Raji (cell line): ENCODE data around the gene NRDE2.

Experiments used
- POLR2A ChIP-seq: IDR thresholded peaks from 2 replicates; pipeline ENCODE4 v1.6.1; 2011; ENCODE audit warnings: low read depth, low read length, control low read depth; ENCODE audit not compliant: insufficient read depth

Gene NRDE2

DNA sequence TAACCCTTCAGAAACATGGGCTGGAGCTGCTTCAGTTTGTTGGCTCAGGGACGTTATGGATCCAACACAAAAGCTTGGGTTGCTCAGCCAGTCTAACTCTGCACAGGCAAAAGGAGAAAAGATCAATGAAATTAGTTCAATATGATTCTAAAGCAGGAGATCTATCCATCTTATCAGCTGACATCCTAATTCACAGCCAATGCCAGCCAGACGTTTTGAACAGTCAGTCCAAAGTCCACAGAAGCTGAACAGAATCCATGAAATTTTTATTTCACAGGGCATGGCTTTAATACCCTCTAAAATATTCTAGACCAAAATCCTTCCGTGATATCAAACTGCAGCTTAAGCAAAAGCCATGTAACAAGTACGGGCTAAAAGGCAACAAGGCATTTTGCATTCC lies 13.7 kb downstream of the NRDE2 start:
- TF ChIP-seq POLR2A: no peak

DNA sequence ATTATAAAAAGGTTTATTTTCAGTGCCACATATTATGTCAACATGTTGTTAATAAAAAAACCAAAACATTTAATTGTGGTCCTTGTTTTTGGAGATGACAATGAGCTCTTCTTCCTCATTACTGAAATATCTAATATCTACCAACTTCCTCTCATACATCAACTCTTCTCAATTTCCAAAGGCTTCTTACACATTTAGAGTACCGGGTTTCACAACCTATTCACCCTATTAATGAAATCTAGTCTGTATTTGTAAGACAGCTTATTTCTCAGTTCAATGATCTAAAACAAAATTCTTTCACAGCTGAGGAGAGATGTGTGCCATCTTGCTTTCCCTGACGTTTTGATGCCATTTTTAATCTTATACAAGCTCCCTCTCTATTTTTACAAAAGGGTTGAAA lies 14.5 kb downstream of the NRDE2 start:
- no peak for TF ChIP-seq POLR2A

DNA sequence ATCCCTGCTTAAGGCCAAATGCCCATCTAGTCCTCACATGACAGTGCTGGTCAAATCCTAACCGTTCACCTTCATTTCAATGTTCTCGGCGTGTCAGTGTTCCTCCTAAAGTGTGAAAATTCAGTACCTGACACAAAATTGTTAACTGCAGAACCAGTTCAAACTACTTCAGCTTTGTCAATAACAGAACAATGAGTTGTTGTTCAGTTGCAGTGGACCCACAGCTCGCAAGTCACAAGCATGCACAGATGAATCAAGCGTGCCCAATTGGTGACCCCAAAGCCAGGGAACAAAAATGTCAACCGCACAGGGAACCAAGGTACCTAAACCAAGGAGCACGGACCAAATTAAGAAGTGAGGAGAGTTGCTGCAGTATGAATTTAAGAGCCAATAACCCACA lies 23.2 kb downstream of the NRDE2 start:
- no peak for TF ChIP-seq POLR2A

DNA sequence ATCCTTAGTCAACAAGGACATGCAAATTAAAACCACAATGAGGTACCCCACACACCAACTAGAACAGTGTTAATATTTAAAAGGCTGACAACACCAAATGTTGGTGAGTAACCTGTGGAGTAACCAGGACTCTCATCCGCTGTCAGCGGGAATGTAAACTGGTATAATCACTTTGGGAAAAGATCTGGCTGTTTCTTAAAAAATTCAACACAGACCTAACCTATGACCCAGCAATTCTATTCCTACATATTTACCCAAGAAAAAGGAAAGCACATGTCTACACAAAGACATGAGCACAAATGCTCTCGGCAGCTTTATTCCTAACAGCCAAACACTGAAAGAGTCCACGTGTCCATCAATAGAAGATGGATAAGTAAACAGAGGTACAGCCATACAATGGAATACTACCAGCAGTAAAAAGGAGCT lies 26.6 kb downstream of the NRDE2 start:
- no peak for TF ChIP-seq POLR2A

DNA sequence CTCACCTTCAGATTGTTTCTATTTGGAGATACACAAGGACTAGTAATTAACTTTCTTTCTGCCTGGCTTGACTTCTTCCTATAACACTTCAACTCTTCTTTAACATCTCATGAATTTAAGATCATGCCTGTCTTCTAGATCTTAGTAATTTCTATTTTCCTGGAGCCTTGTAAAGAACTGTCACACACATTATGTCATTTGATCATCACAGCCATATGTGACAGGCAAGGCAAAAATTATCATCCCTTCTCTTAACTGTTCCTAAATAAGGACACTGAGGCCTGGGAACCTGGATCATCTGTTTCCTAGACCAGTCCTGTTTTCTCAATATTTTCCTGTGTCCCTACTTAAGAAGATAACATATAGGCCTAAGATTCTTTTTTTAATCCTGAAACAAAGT lies 27.2 kb downstream of the NRDE2 start:
- TF ChIP-seq POLR2A: no peak

DNA sequence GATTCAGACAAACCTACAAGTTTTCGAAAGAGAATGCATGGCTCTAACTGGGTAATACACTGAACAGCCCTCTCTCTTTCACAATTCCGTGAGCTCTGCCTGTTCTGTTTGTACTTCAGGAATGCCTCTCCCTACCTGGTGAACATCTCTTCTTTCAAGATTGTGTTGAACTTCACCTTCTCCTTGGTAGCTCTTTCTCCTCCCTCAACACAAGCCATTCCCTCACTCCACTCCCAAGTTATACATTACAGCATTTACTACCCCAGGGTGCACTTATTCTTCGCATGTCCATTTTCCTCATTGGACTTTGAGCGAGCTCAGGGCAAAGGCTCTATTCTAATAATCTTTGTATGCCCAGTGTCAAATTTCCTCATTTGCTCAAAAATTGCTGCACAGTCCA lies 28.3 kb downstream of the NRDE2 start:
- TF ChIP-seq POLR2A: no peak

DNA sequence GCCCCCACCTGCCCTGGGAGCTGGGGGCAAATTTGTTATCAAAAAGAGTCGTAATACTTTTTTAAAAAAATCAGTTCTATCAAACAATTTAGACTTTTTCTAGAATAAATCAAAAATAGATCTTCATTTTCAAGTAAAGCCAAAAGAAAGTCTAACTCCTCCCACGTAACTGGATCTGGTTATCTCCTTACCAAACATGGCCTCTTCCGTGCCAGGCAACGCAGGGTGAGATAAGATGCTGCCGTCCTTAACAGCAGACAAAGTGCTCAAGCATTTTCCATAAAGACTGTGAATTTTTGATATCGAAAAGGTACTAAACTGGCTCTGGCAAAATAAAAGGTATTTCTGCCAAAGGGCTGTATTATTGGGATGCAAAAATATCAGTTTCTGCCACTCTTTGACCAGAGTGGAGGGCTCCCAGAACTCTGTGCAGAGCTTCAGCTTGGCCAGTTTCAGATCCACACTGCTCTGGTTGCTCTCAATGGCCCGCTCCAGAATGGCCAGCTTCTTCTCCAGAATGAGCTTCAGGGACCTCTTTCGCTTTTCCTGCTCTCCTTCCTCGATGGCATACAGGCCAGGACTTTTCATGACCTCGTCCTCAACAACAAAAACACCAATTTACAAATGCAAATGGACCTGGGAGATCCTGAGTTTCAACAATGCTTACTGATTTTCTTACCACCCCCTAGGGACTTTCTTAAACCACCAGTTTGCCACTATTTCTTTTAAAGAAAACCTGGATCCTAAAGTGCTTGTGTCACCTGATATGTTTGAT lies 29.0 kb downstream of the NRDE2 start:
- TF ChIP-seq POLR2A: no peak

DNA sequence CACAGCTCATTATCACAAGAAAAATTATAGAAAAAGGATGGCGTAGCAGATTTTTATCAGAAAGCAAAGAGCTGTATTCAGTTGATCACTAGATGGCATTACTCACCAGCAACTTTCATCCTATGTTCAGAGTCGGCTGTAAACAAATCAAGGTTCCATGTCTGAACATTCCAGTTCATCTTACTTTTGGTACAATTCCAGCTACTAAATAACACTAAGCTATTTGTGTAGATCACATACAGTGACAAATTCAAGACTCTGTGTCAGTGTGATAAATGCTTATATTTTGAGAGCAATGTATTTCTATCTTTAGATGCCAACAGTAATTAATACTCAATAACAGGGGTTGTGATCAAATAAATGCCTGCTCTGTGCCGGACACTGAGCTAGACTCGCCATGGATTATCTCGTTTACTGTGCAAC lies 30.1 kb downstream of the NRDE2 start:
- no peak for TF ChIP-seq POLR2A

DNA sequence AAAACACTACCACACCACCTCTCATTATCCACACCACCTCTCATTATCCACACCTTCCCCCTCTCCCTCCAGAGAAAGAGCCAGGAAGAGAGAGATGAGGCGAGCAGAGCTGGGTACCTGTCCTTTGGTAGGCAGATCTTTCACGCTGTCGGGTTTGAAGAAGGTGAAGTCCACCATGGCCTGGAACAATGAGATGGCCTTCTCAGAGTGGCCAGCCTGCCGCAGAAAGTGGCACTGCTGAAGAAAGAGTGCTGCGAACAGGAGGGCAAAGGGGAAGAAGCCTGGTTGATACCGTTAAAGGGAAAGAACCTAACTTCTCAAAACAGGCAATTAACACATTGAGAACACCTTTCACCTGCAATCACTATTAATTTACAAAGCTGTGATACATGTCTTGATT lies 30.6 kb downstream of the NRDE2 start:
- TF ChIP-seq POLR2A: no peak

DNA sequence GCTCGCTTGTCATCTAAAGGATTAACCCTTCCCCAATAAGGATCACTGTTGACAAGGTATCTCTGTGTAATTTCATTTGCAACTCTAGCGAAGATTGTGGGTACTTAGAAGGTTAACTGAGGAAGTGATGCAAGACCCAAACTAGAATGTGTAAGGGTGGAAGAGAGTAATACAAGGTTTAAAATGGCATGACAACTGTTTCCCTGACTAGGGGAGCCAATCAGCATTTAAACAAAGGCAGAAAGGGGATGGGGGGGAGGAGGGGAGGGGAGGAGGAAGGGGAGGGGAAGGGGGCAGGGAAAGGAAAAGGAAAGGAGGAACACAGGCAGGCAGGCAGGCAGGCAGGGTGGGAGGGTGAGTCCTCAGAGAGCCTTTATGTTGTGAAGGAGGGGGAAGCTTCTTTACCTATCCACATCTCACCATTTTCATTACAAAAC lies 31.1 kb downstream of the NRDE2 start:
- TF ChIP-seq POLR2A: no peak

DNA sequence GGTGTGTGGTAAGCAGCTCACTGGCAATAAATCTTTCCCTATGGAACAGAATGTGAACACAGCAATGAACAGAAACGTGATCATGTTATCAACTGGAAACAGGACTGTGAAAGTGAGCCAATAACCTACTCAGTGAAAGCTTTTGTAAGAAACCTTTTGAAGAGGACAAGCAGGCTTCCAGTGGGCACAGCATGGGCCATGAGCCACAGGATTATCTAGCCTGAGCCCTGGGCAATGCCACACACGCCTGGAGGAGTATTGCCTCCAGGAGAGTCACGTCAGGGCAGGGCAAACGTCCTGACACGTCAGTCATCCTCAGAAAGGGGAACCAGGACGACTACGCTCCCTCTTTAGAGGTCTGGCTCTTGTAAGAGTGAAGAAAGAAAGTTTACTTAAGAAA lies 32.3 kb downstream of the NRDE2 start:
- no peak for TF ChIP-seq POLR2A

DNA sequence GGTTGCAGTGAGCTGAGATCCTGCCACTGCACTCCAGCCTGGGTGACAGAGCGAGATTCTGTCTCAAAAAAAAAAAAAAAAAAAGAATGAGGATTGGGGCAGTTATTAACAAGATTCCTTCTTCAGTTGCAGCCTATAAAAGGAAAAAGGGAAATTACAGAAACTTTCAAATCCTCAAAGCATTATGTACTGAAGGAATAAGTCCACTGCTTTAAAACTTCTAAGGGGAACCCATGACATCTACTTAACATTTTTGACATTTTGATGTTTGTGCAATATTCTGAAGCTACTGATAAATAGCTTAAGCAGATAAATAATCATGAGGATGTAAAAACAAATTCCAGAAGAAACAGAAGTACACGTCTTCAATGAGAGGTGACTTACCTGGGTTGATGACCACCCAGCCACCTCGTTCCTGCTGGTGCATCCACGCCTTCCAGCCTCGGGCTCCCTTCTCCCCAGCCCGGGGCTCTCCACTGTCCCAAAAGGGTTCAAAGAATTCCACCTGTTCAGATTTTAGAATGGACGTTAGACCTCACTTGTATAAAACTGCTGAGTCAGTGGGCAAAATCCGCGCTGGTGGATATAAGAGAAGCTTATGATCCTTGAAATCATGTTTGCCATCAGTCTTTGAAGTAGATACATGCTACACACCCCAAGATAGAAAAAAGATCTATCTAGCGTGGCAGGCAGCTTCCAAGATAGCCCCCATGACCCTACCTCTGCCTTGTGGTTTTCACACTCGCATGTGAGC lies 33.7 kb downstream of the NRDE2 start:
- TF ChIP-seq POLR2A: no peak

DNA sequence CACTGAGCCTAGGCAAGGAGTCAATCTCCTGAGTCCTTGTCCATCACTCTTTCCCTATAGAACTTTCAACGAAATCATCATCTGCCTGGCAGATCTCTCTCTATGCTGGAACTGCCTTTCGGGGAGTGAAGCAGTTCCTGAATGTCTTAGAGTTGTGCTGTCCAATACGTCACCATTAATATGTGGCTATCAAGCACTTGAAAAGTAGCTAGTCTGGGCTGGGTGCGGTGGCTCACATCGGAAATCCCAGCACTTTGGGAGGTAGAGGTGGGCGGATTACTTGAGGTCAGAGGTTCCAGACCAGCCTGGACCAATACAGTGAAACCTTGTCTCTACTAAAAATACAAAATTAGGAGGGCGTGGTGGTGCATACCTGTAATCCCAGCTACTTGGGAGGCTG lies 35.1 kb downstream of the NRDE2 start:
- no peak for TF ChIP-seq POLR2A

DNA sequence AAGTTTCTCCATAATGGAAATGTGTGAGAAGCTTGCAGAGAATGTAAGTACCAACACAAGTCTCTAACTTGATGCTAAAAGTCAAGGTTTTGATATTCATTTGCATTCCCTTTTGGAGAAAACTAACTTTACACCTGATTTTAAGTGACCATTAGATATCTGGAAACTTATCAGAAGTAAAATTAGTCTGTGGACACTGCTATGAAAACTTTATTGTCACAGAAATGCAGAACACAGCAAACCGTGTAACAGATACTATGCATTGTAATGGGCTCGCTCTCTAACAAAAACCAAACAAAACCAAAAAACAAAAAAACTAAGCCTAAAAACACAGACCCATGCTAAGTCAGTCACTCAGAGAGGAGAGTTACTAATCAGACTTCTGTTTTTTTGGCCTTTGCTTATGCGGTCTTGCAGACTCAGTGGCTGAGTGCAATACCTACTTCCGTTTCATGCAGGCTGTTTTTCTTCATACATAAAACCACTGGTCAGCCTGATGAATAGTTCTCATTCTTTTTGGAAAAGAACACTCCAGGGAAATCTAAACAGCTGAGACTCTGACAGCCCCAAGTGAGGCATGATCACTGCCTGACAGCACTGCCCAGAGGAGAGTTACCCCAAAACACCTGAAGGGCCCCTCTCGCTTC lies 35.7 kb downstream of the NRDE2 start:
- TF ChIP-seq POLR2A: no peak

DNA sequence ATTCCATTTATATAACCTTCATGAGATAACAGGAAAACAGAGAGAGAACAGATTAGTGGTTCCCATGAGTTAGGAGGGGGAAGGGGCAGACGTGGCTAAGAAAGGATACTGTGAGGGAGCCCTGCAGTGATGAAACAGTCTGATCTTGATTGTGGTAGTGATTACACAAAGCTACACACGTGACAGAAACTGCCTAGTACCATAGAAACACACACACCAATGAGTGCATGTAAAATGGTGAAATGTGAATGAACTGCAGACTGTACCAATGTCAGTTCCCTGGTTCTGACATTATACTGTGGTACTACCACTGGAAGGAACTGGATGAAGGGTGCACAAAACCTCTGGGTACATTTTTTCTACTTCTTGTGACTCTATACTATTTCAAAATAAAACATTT lies 36.9 kb downstream of the NRDE2 start:
- TF ChIP-seq POLR2A: no peak

DNA sequence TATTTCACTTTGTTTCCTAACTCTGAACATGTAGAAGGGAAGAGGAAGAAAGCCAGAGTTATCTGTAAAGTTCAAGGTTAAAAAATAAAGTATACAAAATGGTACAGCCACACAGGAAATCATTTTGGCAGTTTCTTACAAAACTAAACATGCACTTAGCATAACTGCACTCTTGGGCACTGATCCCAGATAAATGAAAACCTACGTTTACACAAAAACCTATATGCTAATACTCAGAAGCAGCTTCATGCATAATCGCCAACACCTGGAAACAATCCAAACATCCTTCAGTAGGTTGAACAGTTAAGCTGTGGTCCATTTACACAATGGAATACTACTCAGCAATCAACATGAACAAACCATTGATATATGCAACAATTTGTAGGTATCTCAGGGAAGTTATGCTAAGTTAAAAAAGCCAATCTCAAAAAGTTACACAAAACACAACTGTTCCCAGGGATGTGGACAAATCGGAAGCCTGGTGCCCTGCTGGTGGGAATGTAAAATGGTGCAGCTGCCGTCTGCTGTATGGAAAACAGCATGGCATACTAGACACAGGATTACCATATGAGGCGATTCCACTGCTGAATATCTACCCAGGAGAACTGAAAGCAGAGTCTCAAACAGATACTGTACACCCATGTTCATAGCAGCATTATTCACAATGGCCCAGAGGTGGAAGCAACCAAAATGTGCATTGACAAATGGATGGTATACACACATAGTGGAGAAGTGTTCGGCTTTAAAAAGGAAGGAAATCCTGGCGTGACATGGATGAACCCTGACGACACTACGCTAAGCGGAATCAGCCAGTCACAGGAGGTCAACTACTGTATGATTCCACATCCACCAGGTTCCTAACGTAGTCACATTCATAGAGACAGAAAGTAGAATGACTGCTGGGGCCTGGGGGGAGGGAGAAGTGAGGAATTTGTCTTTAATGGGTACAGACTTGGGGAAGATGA lies 37.7 kb downstream of the NRDE2 start:
- TF ChIP-seq POLR2A: no peak

DNA sequence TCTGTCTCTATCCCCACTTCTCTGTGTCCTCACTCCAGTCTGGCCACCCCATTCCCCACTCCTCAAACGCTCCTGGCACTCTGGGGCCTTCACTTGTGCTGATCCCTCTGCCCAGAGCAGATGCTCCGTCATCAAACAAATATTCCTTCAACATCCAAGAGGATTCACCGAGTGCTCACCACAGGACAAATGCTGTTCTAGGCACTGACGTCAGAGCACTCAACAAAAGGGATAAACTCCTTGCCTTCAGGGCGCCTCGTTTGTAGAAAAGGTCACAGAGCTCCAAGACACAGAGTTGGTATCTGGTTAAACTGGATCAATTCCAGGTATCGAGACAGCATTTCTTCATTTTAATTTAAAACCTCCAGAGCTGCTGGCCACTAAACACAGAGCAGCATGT lies 40.0 kb downstream of the NRDE2 start:
- TF ChIP-seq POLR2A: no peak
